ENCODE data around the gene PYY. TPM values are rescaled to one million over a fixed set of nuclear protein-coding genes. Genes with fewer than 3 reads are reported as not detected.

PYY gene
- total and polyA plus RNA-seq, 7 donors = 3.2 to 185 (median 47.8) TPM; not detected in 3

- TF ChIP-seq POLR2A (IDR thresholded peaks at IDR 0.05) (no peak), EP300 (IDR thresholded peaks at IDR 0.05) (no peak), CTCF (IDR thresholded peaks at IDR 0.05) (no peak), POLR2AphosphoS5 (IDR thresholded peaks at IDR 0.05) (no peak)
- Histone ChIP-seq H3K36me3 (no peaks in the 10 kb centered on the region), H3K27ac (no peak overlapping the region), H3K27me3 (peaks cover 19 to 57% (median 28%) of the 10 kb centered on the region in 3 donors), H3K9me3 (no peaks in the 10 kb centered on the region), H3K4me3 (no peak overlapping the region), H3K4me1 (peaks cover 0 to 12% (median 9%) of the 10 kb centered on the region in 4 donors)
- intact Hi-C loops (cut with DNase I) = no loop called here
- no peak for DNase-seq
- WGBS, 2 donors = 46 to 68% methylated on average over 4 of the region's 4 CpGs
These were observed 25.9 kb upstream of the PYY start for GRCh38 chr17:43979671-43980070.

- peaks cover 19 to 57% (median 22%) of the 10 kb centered on the region in 3 donors for H3K27me3 ChIP-seq
These were observed 25.3 kb upstream of the PYY start for GRCh38 chr17:43979011-43979410.

GRCh38 chr17:43978078-43978477, 24.3 kb upstream of the PYY start:
- DNase-seq = no peak
- H3K27ac ChIP-seq = no peak overlapping the region
- H3K4me3 ChIP-seq = no peak overlapping the region
- TF ChIP-seq POLR2A (IDR thresholded peaks at IDR 0.05) (no peak), POLR2AphosphoS5 (IDR thresholded peaks at IDR 0.05) (no peak), EP300 (IDR thresholded peaks at IDR 0.05) (no peak), CTCF (IDR thresholded peaks at IDR 0.05) (no peak)
- H3K27me3 ChIP-seq = peaks cover 10 to 56% (median 13%) of the 10 kb centered on the region in 3 donors
- H3K4me1 ChIP-seq = no peaks in the 10 kb centered on the region
- H3K36me3 ChIP-seq = no peaks in the 10 kb centered on the region
- no peaks in the 10 kb centered on the region for H3K9me3 ChIP-seq
- 74 to 77% methylated on average over 2 of the region's 2 CpGs for WGBS, 2 donors
- intact Hi-C loops (cut with DNase I) = no loop called here

More at GRCh38 chr17:43979011-43979410, 25.3 kb upstream of the PYY start:
- H3K4me3 ChIP-seq = no peak overlapping the region
- DNase-seq = no peak
- no peaks in the 10 kb centered on the region for H3K9me3 ChIP-seq
- no peaks in the 10 kb centered on the region for H3K36me3 ChIP-seq
- 78 to 82% methylated on average over 7 of the region's 7 CpGs for WGBS, 2 donors
- H3K27ac ChIP-seq = no peak overlapping the region
- intact Hi-C loops (cut with DNase I) = no loop called here
- H3K4me1 ChIP-seq = peaks cover 0 to 9% (median 7%) of the 10 kb centered on the region in 4 donors
- TF ChIP-seq CTCF (IDR thresholded peaks at IDR 0.05) (no peak), POLR2A (IDR thresholded peaks at IDR 0.05) (no peak), POLR2AphosphoS5 (IDR thresholded peaks at IDR 0.05) (no peak), EP300 (IDR thresholded peaks at IDR 0.05) (no peak)

GRCh38 chr17:43976963-43977837, 23.5 kb upstream of the PYY start:
- TF ChIP-seq CTCF (IDR thresholded peaks at IDR 0.05) = no peak
- no peak for TF ChIP-seq EP300 (IDR thresholded peaks at IDR 0.05)
- TF ChIP-seq POLR2AphosphoS5 (IDR thresholded peaks at IDR 0.05) = no peak
- no peak for TF ChIP-seq POLR2A (IDR thresholded peaks at IDR 0.05)
- intact Hi-C loops (cut with DNase I) = no loop called here
- no peaks in the 10 kb centered on the region for H3K36me3 ChIP-seq
- H3K4me3 ChIP-seq = no peak overlapping the region
- WGBS, 2 donors = 63 to 72% methylated on average over 9 of the region's 9 CpGs
- no peaks in the 10 kb centered on the region for H3K9me3 ChIP-seq
- H3K27me3 ChIP-seq = peaks cover 3 to 47% (median 4%) of the 10 kb centered on the region in 3 donors
- H3K27ac ChIP-seq = no peak overlapping the region
- no peak for DNase-seq
- no peaks in the 10 kb centered on the region for H3K4me1 ChIP-seq
